Thyroid gland (tissue), 4 donors: Measurements from ENCODE around the gene TRPM1. TPM values are rescaled to one million over a fixed set of nuclear protein-coding genes. Genes with fewer than 3 reads are reported as not detected.

Experiments
- DNase-seq, 2 donors: peaks; one replicate each; pipeline ENCODE4 v3.0.0-alpha.2; 2019
- H3K27ac ChIP-seq, 3 donors: fragments of 200-600 bp; sonication (generic); 1 replicate in 2 of 3; 2 replicates in 1 of 3; pipeline ENCODE4 v1.5.1; 2016 to 2019; ENCODE audit warnings: mild to moderate bottlenecking in 1 of 3, moderate library complexity in 1 of 3
- H3K27me3 ChIP-seq: fragments of 200-600 bp; sonication (generic); one replicate; pipeline ENCODE4 v1.5.1; 2019
- H3K36me3 ChIP-seq, 2 donors: fragments of 200-600 bp; sonication (generic); one replicate each; pipeline ENCODE4 v1.5.1; 2016 to 2019
- H3K4me1 ChIP-seq, 2 donors: fragments of 200-600 bp; sonication (generic); one replicate each; pipeline ENCODE4 v1.5.1; 2017 to 2019
- H3K4me3 ChIP-seq, 3 donors: fragments of 200-600 bp; sonication (generic); replicated peaks in 1 of 3; 1 replicate in 2 of 3; 2 replicates in 1 of 3; pipeline ENCODE4 v1.5.1; 2016; ENCODE audit warnings: mild to moderate bottlenecking in 1 of 3
- H3K9me3 ChIP-seq: fragments of 200-600 bp; sonication (generic); one replicate; pipeline ENCODE4 v1.5.1; 2017
- CTCF ChIP-seq, 6 experiments: fragments of 200-600 bp in 3 of 6; fragments of 450-650 bp in 3 of 6; sonication (generic) in 3 of 6; IDR thresholded peaks; one replicate each; pipeline ENCODE4 v1.5.1; 2016 to 2019; ENCODE audit warnings: antibody characterized with exemption in 6 of 6, mild to moderate bottlenecking in 2 of 6, inconsistent platforms in 1 of 6, moderate library complexity in 1 of 6
- POLR2A ChIP-seq, 2 donors: fragments of 450-650 bp; IDR thresholded peaks; one replicate each; pipeline ENCODE4 v1.6.1; 2017; ENCODE audit warnings: antibody characterized with exemption in 2 of 2, mild to moderate bottlenecking in 2 of 2, moderate library complexity in 1 of 2
- WGBS, 2 donors: methylation state at CpG; one replicate each; pipeline ENCODE4 v1.1.5; 2017; 5-methylcytosine and 5-hydroxymethylcytosine counted together
- intact Hi-C: fragments of 100-400 bp; cut with DNase I; formaldehyde crosslinking; loops from one replicate; pipeline ENCODE4 v1.15.1; 2023
- total RNA-seq, 4 donors: library from RNA; depleted of rRNA; stranded (reverse); fragments of >200 nt; gene quantifications; one replicate each; pipeline ENCODE4 v1.2.3, GENCODE V29; 2016

TRPM1 gene
- total RNA-seq, 4 donors from 2014 or later = not detected

- 86 to 89% methylated on average over 19 of the region's 19 CpGs for WGBS, 2 donors
- intact Hi-C loops = no loop called here
- Histone ChIP-seq H3K4me1 (peaks cover 0 to 4% of the 10 kb centered on the region in 2 donors), H3K36me3 (no peaks in the 10 kb centered on the region), H3K4me3 (no peak overlapping the region), H3K27ac (no peak overlapping the region), H3K27me3 (no peaks in the 10 kb centered on the region), H3K9me3 (no peaks in the 10 kb centered on the region)
- no peak for DNase-seq
- TF ChIP-seq CTCF (IDR thresholded peaks at IDR 0.05) (no peak), POLR2A (IDR thresholded peaks at IDR 0.05) (no peak)
Measured at GRCh38 chr15:31046759-31047359, 54.7 kb downstream of the TRPM1 start.

- Histone ChIP-seq H3K36me3 (no peaks in the 10 kb centered on the region), H3K27me3 (no peaks in the 10 kb centered on the region), H3K4me1 (peaks cover 0 to 4% of the 10 kb centered on the region in 2 donors), H3K9me3 (no peaks in the 10 kb centered on the region), H3K4me3 (no peak overlapping the region), H3K27ac (no peak overlapping the region)
- TF ChIP-seq CTCF (IDR thresholded peaks at IDR 0.05) (no peak), POLR2A (IDR thresholded peaks at IDR 0.05) (no peak)
- intact Hi-C loops = no loop called here
- 94 to 96% methylated on average over 3 of the region's 3 CpGs for WGBS, 2 donors
- no peak for DNase-seq
Measured at GRCh38 chr15:31045606-31046005, 55.9 kb downstream of the TRPM1 start.

- H3K27ac ChIP-seq = no peak overlapping the region
- no peak overlapping the region for H3K4me3 ChIP-seq
- DNase-seq = no peak
- no peaks in the 10 kb centered on the region for H3K27me3 ChIP-seq
- no peaks in the 10 kb centered on the region for H3K4me1 ChIP-seq
- 70 to 80% methylated on average over 2 of the region's 2 CpGs for whole genome bisulfite sequencing, 2 donors
- no peaks in the 10 kb centered on the region for H3K36me3 ChIP-seq
- intact Hi-C loops = no loop called here
- TF ChIP-seq POLR2A (IDR thresholded peaks at IDR 0.05) (no peak), CTCF (IDR thresholded peaks at IDR 0.05) (no peak)
- no peaks in the 10 kb centered on the region for H3K9me3 ChIP-seq
Measured at GRCh38 chr15:31042751-31043150, 58.8 kb downstream of the TRPM1 start.

- TF ChIP-seq CTCF (IDR thresholded peaks at IDR 0.05) (no peak), POLR2A (IDR thresholded peaks at IDR 0.05) (no peak)
- intact Hi-C loops = no loop called here
- no peaks in the 10 kb centered on the region for H3K4me1 ChIP-seq
- H3K27me3 ChIP-seq = no peaks in the 10 kb centered on the region
- WGBS, 2 donors = 97% methylated on average over 4 of the region's 4 CpGs
- H3K9me3 ChIP-seq = no peaks in the 10 kb centered on the region
- no peak overlapping the region for H3K27ac ChIP-seq
- no peak overlapping the region for H3K4me3 ChIP-seq
- no peaks in the 10 kb centered on the region for H3K36me3 ChIP-seq
- no peak for DNase-seq
Measured at GRCh38 chr15:31041610-31042009, 59.9 kb downstream of the TRPM1 start.

- intact Hi-C loops = no loop called here
- Histone ChIP-seq H3K9me3 (no peaks in the 10 kb centered on the region), H3K36me3 (no peaks in the 10 kb centered on the region), H3K4me3 (no peak overlapping the region), H3K27ac (no peak overlapping the region), H3K27me3 (no peaks in the 10 kb centered on the region), H3K4me1 (no peaks in the 10 kb centered on the region)
- 92 to 96% methylated on average over 8 of the region's 8 CpGs for WGBS, 2 donors
- TF ChIP-seq CTCF (IDR thresholded peaks at IDR 0.05) (no peak), POLR2A (IDR thresholded peaks at IDR 0.05) (no peak)
- no peak for DNase-seq
Measured at GRCh38 chr15:31040611-31041010, 60.9 kb downstream of the TRPM1 start.
